ENCODE results near the gene SLC15A1.

Gene SLC15A1

GRCh38 chr13:98797456-98797855 is 45.0 kb upstream of the SLC15A1 start:
- H3K4me1 ChIP-seq (ENCODE audit: control insufficient read depth, insufficient read depth, low read length), result no peaks in the 10 kb centered on the region
- no peaks in the 10 kb centered on the region for H3K9me3 ChIP-seq (ENCODE audit: control insufficient read depth, insufficient read depth, low read depth, low read length)
- ChIA-PET CTCF (no interaction called here), POLR2A (no interaction called here)
- TF ChIP-seq, protein P1, sequence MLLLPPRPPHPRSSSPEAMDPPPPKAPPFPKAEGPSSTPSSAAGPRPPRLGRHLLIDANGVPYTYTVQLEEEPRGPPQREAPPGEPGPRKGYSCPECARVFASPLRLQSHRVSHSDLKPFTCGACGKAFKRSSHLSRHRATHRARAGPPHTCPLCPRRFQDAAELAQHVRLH (tag by site-specific recombination; IDR thresholded peaks at IDR 0.05), result no peak
- TF ChIP-seq, protein P2, sequence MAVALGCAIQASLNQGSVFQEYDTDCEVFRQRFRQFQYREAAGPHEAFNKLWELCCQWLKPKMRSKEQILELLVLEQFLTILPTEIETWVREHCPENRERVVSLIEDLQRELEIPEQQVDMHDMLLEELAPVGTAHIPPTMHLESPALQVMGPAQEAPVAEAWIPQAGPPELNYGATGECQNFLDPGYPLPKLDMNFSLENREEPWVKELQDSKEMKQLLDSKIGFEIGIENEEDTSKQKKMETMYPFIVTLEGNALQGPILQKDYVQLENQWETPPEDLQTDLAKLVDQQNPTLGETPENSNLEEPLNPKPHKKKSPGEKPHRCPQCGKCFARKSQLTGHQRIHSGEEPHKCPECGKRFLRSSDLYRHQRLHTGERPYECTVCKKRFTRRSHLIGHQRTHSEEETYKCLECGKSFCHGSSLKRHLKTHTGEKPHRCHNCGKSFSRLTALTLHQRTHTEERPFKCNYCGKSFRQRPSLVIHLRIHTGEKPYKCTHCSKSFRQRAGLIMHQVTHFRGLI (tag by site-specific recombination; IDR thresholded peaks at IDR 0.05), result no peak
- TF ChIP-seq SCRT2 (tag by site-specific recombination; IDR thresholded peaks at IDR 0.05), result no peak
- TF ChIP-seq PBX3 (CRISPR knock-in tag; IDR thresholded peaks at IDR 0.05), result no peak
- TF ChIP-seq ZNF837 (tag by site-specific recombination; IDR thresholded peaks at IDR 0.05), result no peak
- no peak for TF ChIP-seq ZNF585B (tag by site-specific recombination; IDR thresholded peaks at IDR 0.05)
- no peak for TF ChIP-seq FEZF1 (tag by site-specific recombination; IDR thresholded peaks at IDR 0.05)
- no peak for TF ChIP-seq ZNF394 (tag by site-specific recombination; IDR thresholded peaks at IDR 0.05; ENCODE audit: borderline replicate concordance)
- no peak for TF ChIP-seq ZNF18 (tag by site-specific recombination; IDR thresholded peaks at IDR 0.05)
- TF ChIP-seq ZNF24 (tag by site-specific recombination; IDR thresholded peaks at IDR 0.05), result no peak
- no peak for TF ChIP-seq ZFP41 (tag by site-specific recombination; IDR thresholded peaks at IDR 0.05; ENCODE audit: borderline replicate concordance)
- TF ChIP-seq ZNF548 (tag by site-specific recombination; IDR thresholded peaks at IDR 0.05), result no peak
- TF ChIP-seq, protein P3, sequence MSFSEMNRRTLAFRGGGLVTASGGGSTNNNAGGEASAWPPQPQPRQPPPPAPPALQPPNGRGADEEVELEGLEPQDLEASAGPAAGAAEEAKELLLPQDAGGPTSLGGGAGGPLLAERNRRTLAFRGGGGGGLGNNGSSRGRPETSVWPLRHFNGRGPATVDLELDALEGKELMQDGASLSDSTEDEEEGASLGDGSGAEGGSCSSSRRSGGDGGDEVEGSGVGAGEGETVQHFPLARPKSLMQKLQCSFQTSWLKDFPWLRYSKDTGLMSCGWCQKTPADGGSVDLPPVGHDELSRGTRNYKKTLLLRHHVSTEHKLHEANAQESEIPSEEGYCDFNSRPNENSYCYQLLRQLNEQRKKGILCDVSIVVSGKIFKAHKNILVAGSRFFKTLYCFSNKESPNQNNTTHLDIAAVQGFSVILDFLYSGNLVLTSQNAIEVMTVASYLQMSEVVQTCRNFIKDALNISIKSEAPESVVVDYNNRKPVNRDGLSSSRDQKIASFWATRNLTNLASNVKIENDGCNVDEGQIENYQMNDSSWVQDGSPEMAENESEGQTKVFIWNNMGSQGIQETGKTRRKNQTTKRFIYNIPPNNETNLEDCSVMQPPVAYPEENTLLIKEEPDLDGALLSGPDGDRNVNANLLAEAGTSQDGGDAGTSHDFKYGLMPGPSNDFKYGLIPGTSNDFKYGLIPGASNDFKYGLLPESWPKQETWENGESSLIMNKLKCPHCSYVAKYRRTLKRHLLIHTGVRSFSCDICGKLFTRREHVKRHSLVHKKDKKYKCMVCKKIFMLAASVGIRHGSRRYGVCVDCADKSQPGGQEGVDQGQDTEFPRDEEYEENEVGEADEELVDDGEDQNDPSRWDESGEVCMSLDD (tag by site-specific recombination; IDR thresholded peaks at IDR 0.05), result no peak
- no peak overlapping the region for H3K4me3 ChIP-seq (ENCODE audit: low read depth, low read length)
- H3K27ac ChIP-seq (ENCODE audit: extremely low read depth, low read depth, low read length), result no peak overlapping the region
- peaks cover 0 to 8% of the 10 kb centered on the region in 2 experiments; a peak in 1 of 3 replicates for H3K36me3 ChIP-seq (ENCODE audit: control insufficient read depth in 2 of 2, insufficient read depth in 1 of 2, low read length in 2 of 2)

DNA sequence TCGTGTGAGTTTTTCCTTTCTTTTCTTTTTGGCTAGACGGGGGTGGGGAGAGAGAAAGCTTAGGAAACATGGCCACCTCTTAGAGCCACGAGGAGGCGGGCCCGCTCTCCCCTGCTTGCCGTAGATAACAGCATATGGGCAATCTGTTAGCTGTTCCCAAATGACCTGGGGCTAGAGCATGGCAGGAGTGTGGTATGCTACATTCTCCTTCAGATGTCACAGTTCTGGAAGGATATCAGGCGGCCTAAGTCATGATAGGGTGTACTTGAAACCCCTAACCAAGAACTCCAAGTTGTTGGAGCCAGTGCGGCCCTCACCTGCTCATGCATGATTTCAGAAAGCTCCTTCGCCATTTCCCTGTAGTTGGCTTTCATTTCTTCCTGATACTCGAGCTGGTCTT is 44.3 kb upstream of the SLC15A1 start:
- H3K9me3 ChIP-seq (ENCODE audit: control insufficient read depth, insufficient read depth, low read depth, low read length), result no peaks in the 10 kb centered on the region
- CTCF ChIA-PET, result interaction anchor here (0.5 kb wide), 1 partner anchor 478 kb away, joined by 3 read pairs; no protein-coding TSS in a partner anchor
- H3K27ac ChIP-seq (ENCODE audit: extremely low read depth, low read depth, low read length), result no peak overlapping the region
- POLR2A ChIA-PET, result no interaction called here
- peaks cover 0 to 8% of the 10 kb centered on the region in 2 experiments; a peak in 1 of 3 replicates for H3K36me3 ChIP-seq (ENCODE audit: control insufficient read depth in 2 of 2, insufficient read depth in 1 of 2, low read length in 2 of 2)
- no peak overlapping the region for H3K4me3 ChIP-seq (ENCODE audit: low read depth, low read length)
- H3K4me1 ChIP-seq (ENCODE audit: control insufficient read depth, insufficient read depth, low read length), result no peaks in the 10 kb centered on the region
- TF ChIP-seq ZNF548 (tag by site-specific recombination; IDR thresholded peaks at IDR 0.05) (no peak), RBAK (tag by site-specific recombination; IDR thresholded peaks at IDR 0.05) (no peak), OSR2 (tag by site-specific recombination; IDR thresholded peaks at IDR 0.05) (no peak), ZNF184 (tag by site-specific recombination; IDR thresholded peaks at IDR 0.05) (no peak), ZNF513 (tag by site-specific recombination; IDR thresholded peaks at IDR 0.05) (no peak), ZNF302 (tag by site-specific recombination; IDR thresholded peaks at IDR 0.05; ENCODE audit: low read depth) (no peak), GFI1B (tag by site-specific recombination; IDR thresholded peaks at IDR 0.05) (no peak), SP7 (tag by site-specific recombination; IDR thresholded peaks at IDR 0.05) (no peak), ZNF791 (tag by site-specific recombination; IDR thresholded peaks at IDR 0.05) (no peak), KLF7 (tag by site-specific recombination; IDR thresholded peaks at IDR 0.05; ENCODE audit: borderline replicate concordance) (no peak), TCF7L2 (IDR thresholded peaks at IDR 0.05; ENCODE audit: borderline replicate concordance, low read depth, low read length) (no peak), ZNF341 (tag by site-specific recombination; IDR thresholded peaks at IDR 0.05; ENCODE audit: low read depth) (no peak)
- TF ChIP-seq, protein P4, sequence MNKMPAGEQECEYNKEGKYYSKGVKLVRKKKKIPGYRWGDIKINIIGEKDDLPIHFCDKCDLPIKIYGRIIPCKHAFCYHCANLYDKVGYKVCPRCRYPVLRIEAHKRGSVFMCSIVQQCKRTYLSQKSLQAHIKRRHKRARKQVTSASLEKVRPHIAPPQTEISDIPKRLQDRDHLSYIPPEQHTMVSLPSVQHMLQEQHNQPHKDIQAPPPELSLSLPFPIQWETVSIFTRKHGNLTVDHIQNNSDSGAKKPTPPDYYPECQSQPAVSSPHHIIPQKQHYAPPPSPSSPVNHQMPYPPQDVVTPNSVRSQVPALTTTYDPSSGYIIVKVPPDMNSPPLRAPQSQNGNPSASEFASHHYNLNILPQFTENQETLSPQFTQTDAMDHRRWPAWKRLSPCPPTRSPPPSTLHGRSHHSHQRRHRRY (tag by site-specific recombination; IDR thresholded peaks at IDR 0.05), result no peak

Data from HEK293 (cell line).